Peyer's patch (tissue), 4 donors: Measurements from ENCODE around the gene GPC6. TPM values are rescaled to one million over a fixed set of nuclear protein-coding genes. Genes with fewer than 3 reads are reported as not detected.

Experiments used
- DNase-seq, 3 donors: peaks; one replicate each; pipeline ENCODE4 v3.0.0-alpha.2; 2017 to 2019
- H3K27ac ChIP-seq, 4 donors: fragments of 200-600 bp; sonication (generic); one replicate each; pipeline ENCODE4 v1.5.1; 2016 to 2019
- H3K27me3 ChIP-seq, 2 donors: fragments of 200-600 bp; sonication (generic); one replicate each; pipeline ENCODE4 v1.5.1; 2019
- H3K36me3 ChIP-seq, 3 donors: fragments of 200-600 bp; sonication (generic); one replicate each; pipeline ENCODE4 v1.5.1; 2016 to 2019
- H3K4me1 ChIP-seq, 4 donors: fragments of 200-600 bp; sonication (generic); one replicate each; pipeline ENCODE4 v1.5.1; 2016 to 2019
- H3K4me3 ChIP-seq, 4 donors: fragments of 200-600 bp; sonication (generic); 1 replicate in 3 of 4; 2 replicates in 1 of 4; pipeline ENCODE4 v1.5.1; 2016 to 2019; ENCODE audit warnings: mild to moderate bottlenecking in 1 of 4
- H3K9me3 ChIP-seq, 4 donors: fragments of 200-600 bp; sonication (generic); one replicate each; pipeline ENCODE4 v1.5.1; 2016 to 2019; ENCODE audit warnings: mild to moderate bottlenecking in 1 of 4
- POLR2A ChIP-seq, 2 donors: fragments of 450-650 bp; IDR thresholded peaks; one replicate each; pipeline ENCODE4 v1.5.1; 2017; ENCODE audit warnings: antibody characterized with exemption in 2 of 2, mild to moderate bottlenecking in 2 of 2, moderate library complexity in 2 of 2
- total RNA-seq, 4 donors: library from RNA; depleted of rRNA; stranded (reverse); fragments of >200 nt; gene quantifications; one replicate each; pipeline ENCODE4 v1.1.0, GENCODE V29; 2016
- TF ChIP-seq, protein P1 (sequence below), 6 experiments: fragments of 450-650 bp in 4 of 6; fragments of 200-600 bp in 2 of 6; sonication (generic) in 1 of 6; IDR thresholded peaks; one replicate each; pipeline ENCODE4 v1.5.1; 2017 to 2019; ENCODE audit warnings: antibody characterized with exemption in 6 of 6, mild to moderate bottlenecking in 3 of 6, moderate library complexity in 1 of 6

Gene GPC6
- total RNA-seq, 4 donors from 2014 or later: 1.6 to 13.2 (median 2.6) TPM

DNA sequence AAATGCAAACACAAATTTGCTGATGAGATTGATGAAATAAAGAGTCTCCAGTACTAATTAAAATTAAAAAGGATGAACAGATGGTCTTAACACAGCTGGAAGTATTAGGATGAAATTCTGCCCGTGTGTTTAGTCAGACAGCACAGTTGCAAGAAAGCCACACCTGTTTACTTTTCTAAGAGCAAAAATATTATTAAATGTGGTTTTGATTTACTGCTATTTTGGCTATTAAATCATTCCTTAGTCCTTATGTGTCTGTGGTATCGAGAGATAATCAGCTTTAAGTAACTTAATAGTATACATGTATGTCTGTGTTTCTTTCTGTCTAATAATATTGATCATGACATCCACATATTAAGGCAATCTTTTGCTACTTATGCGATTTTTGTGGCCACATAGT lies 494.9 kb downstream of the GPC6 start:
- H3K9me3 ChIP-seq: no peaks in the 10 kb centered on the region
- no peak overlapping the region for H3K27ac ChIP-seq
- no peaks in the 10 kb centered on the region for H3K27me3 ChIP-seq
- H3K4me1 ChIP-seq: no peaks in the 10 kb centered on the region
- TF ChIP-seq, protein P1, sequence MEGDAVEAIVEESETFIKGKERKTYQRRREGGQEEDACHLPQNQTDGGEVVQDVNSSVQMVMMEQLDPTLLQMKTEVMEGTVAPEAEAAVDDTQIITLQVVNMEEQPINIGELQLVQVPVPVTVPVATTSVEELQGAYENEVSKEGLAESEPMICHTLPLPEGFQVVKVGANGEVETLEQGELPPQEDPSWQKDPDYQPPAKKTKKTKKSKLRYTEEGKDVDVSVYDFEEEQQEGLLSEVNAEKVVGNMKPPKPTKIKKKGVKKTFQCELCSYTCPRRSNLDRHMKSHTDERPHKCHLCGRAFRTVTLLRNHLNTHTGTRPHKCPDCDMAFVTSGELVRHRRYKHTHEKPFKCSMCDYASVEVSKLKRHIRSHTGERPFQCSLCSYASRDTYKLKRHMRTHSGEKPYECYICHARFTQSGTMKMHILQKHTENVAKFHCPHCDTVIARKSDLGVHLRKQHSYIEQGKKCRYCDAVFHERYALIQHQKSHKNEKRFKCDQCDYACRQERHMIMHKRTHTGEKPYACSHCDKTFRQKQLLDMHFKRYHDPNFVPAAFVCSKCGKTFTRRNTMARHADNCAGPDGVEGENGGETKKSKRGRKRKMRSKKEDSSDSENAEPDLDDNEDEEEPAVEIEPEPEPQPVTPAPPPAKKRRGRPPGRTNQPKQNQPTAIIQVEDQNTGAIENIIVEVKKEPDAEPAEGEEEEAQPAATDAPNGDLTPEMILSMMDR (IDR thresholded peaks at IDR 0.05): no peak
- no peak for TF ChIP-seq POLR2A (IDR thresholded peaks at IDR 0.05)
- no peak for DNase-seq
- no peaks in the 10 kb centered on the region for H3K36me3 ChIP-seq
- H3K4me3 ChIP-seq: no peak overlapping the region

- TF ChIP-seq, protein P1 (IDR thresholded peaks at IDR 0.05): no peak
- TF ChIP-seq POLR2A (IDR thresholded peaks at IDR 0.05): no peak
- H3K9me3 ChIP-seq: no peaks in the 10 kb centered on the region
Observed at GRCh38 chr13:93723316-93723715, 496.7 kb downstream of the GPC6 start.

GRCh38 chr13:93724187-93724586 lies 497.6 kb downstream of the GPC6 start:
- TF ChIP-seq, protein P1 (IDR thresholded peaks at IDR 0.05): no peak
- no peak for TF ChIP-seq POLR2A (IDR thresholded peaks at IDR 0.05)
- no peaks in the 10 kb centered on the region for H3K9me3 ChIP-seq

More at GRCh38 chr13:93723316-93723715, 496.7 kb downstream of the GPC6 start:
- no peaks in the 10 kb centered on the region for H3K27me3 ChIP-seq
- no peak for DNase-seq
- H3K36me3 ChIP-seq: no peaks in the 10 kb centered on the region
- H3K4me1 ChIP-seq: no peaks in the 10 kb centered on the region
- no peak overlapping the region for H3K27ac ChIP-seq
- no peak overlapping the region for H3K4me3 ChIP-seq

DNA sequence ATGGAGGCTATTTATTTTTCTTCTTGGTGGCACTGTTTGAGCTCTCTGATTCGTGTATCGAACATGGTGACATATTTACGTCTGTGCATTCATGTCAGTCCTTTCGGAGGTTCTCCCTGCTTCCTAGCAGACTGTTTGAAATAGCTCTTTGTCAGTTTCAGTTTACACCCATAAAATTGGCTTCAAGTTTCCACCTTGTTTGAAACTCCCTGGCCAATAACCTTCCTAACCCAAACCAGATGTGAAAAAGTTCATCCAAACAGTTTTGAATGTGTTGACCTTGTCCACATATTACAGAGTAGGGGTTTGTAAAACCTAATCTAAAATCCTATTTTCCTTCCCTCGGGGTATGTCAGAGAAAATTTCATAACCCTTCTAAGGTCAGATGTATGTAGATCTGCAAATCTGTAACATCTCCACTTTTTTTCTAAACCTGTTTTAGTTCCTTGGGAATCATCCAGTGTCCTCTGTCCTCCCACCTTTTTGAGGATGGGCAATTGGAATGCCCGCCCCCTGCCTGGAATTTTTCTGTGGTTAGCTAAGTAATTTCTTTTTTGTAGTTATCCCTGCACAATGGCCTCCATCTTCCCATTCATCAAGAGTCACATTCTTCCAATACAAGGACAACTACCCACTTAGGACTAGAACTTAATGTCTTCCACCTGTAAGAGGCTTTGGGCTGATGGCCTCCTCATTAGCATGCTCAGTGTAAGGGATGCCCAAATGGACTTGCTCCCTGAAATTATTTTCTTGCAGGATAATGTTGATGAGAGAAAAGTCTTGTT lies 499.8 kb downstream of the GPC6 start:
- H3K4me1 ChIP-seq: no peaks in the 10 kb centered on the region
- TF ChIP-seq POLR2A (IDR thresholded peaks at IDR 0.05): no peak
- TF ChIP-seq, protein P1 (IDR thresholded peaks at IDR 0.05): no peak
- no peaks in the 10 kb centered on the region for H3K36me3 ChIP-seq
- H3K27me3 ChIP-seq: no peaks in the 10 kb centered on the region
- H3K9me3 ChIP-seq: no peaks in the 10 kb centered on the region
- H3K4me3 ChIP-seq: no peak overlapping the region
- DNase-seq: no peak
- no peak overlapping the region for H3K27ac ChIP-seq

More at GRCh38 chr13:93724187-93724586, 497.6 kb downstream of the GPC6 start:
- DNase-seq: no peak
- Histone ChIP-seq H3K36me3 (no peaks in the 10 kb centered on the region), H3K4me3 (no peak overlapping the region), H3K27ac (no peak overlapping the region), H3K4me1 (no peaks in the 10 kb centered on the region), H3K27me3 (no peaks in the 10 kb centered on the region)

DNA sequence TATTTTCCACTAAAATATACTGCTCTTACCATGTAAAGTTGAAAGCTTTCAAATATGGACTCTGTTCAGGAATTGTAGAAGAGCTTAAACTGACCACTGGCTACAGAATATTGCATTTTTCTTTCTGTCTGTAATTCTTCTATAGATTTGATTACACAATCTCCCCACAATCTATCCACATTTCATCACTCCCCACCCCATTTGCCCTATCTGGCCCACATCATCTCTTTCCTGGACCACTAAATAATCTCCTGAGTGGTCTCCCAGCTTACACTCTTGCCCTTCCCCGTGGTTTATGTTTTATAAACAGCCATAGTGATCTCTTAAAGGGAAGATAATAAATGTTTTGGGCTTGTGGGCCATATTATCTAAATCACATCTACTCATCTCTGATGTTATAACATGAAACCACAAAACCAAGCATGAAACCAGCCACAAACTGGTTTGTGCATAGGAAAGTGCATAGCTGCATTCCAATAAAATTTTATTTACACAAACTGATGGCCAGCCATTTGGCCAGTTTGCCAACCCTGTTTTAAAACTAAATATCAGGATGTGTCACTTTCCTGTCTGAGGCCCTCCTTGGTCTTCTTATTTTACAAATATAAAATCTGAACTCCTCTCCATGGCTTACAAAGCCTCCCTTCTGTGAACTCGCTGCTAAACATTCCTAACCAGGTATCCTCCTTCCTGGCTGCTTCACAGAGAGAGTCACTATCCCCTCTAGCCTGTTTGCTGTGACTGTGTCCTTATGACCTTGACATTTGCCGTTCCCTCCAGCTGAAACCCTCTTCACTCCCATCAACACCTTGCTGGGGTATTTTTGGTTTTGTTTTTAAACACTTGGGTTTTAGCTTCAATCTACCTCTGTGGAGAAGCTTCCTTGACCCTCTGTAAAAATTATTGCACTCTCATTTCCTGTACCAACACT lies 500.9 kb downstream of the GPC6 start:
- H3K9me3 ChIP-seq: no peaks in the 10 kb centered on the region
- no peaks in the 10 kb centered on the region for H3K27me3 ChIP-seq
- no peak for DNase-seq
- no peak overlapping the region for H3K4me3 ChIP-seq
- TF ChIP-seq, protein P1 (IDR thresholded peaks at IDR 0.05): no peak
- TF ChIP-seq POLR2A (IDR thresholded peaks at IDR 0.05): no peak
- no peak overlapping the region for H3K27ac ChIP-seq
- no peaks in the 10 kb centered on the region for H3K4me1 ChIP-seq
- H3K36me3 ChIP-seq: no peaks in the 10 kb centered on the region
